Activated CD8-positive, alpha-beta memory T cell treated with anti-CD3 and anti-CD28 coated beads for 4 hours (primary cell): ENCODE measurements around the gene PPP2R5E.

Experiments used
- DNase-seq, 2 donors: peaks; one replicate each; pipeline ENCODE4 v3.0.0-alpha.2; 2020; ENCODE audit warnings: low read depth in 2 of 2

Gene PPP2R5E

DNA sequence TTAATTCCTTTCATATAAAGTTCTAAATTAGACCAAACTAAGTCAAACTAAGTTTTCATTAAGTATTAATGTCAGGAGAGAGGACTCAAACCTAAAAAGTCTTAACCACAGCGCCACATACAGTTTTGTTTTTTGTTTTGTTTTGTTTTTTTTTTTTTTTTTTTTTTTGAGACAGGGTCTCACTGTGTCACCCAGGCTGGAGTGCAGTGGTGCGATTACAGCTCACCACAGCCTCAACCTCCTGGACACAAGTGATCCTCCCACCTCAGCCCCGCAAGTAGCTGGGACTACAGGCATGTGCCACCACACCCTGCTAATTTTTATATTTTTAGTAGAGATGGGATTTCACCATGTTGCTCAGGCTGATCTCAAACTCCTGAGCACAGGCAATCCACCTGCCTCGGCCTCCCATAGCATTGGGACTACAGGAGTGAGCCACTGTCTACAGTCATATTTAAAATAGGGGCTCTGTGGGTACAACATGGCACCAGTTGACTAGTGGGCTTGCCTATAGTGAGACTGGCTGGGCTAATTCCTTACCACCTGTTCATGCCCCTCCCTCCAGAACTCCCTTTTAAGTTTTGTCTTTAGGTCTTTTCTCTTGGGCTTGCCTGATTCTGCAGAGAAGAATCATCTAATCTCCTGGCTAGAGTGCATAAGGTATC lies 110.2 kb downstream of the PPP2R5E start:
- DNase-seq = no peak

DNA sequence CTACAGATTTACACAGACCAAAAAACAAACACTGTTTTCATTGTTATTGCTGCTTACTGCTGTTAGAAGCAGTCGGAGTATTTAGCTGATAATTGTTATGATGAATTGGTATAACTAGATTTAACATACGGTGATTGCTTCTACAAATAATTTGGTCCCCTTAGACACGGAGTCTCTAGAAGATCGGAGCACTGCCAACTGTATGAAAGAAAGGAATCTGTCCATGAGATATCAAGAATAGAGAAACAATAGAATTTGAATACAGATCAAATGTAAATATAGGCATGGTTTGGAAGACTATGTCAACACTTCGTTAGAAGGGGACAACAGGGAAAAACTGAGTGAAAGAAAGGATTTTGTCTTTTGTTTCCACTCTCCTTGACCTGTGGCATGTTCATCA lies 110.9 kb downstream of the PPP2R5E start:
- no peak for DNase-seq

DNA sequence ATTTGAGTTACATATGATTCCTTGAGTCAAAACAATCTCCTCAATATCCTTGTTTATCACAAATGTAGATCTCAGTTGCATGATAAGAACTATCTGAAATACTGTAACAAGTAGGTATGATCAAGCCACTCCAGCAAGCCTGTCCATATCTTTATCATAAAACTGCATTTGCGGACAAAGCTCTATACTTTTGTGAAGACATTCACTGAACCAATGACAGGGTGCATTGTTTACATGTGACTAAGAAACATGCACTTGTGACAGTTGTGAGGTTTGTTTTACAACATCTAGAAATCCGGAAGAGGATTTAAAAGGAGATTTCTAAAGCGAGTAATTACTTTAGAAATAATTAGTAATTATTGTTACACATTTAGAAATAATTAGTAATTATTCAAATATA lies 111.7 kb downstream of the PPP2R5E start:
- no peak for DNase-seq

DNA sequence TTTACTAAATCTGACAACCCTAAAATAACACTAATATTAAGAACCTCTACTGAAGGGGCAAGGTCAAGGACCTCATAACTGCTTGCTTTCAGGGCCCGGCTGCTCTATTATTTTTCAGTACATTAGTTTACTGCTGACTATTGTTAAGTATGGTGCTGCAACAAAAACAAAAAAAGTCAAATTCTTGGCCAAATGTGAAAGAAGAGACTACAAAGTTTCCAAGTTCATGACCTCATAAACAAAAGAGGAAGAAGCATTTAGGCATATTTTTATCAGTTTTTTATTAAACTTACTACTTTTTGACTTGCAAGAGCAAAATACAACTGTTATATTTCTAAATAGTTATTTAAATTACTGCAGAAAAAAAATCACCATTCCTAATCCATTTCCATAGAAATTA lies 114.7 kb downstream of the PPP2R5E start:
- no peak for DNase-seq

- no peak for DNase-seq
Measured at GRCh38 chr14:63426838-63427352, 116.3 kb downstream of the PPP2R5E start.

DNA sequence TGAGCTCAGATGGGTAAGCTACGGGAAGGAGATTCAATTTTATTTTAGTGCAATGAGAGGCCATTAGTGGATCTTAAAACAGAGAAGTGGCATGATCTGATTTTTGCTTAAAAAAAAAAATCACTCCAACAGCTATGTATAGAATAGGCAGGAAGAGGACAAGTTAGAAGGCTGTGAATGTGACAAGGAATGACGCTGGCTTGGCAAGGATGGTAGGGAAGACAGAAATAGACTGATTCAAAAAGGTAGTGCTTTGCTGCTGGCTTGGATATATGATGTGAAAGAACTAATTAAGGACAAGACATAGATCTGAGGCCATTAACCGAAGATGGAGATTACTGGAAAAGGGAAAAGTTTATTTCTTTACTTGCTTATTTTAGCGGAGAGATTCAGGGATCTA lies 119.3 kb downstream of the PPP2R5E start:
- no peak for DNase-seq

DNA sequence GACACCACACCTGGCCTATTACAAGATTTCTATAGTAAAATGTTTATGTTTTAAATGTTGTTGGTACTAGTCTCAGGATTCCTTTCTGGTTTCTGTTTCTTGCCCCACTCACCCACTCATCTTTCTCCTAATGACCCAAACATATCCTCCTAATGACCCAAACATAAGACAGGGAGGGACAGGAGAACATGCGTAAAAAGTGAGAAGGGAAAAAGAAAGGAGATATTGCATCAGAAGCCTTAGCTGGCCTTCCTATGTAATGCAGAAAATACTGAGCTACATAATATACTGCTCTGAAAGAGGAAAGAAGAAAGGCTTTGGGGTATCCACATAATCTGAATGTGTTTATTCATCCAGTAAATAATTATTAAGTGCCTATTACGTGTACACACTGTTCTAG lies 119.8 kb downstream of the PPP2R5E start:
- no peak for DNase-seq

- DNase-seq = no peak
Measured at GRCh38 chr14:63421919-63422318, 121.3 kb downstream of the PPP2R5E start.

DNA sequence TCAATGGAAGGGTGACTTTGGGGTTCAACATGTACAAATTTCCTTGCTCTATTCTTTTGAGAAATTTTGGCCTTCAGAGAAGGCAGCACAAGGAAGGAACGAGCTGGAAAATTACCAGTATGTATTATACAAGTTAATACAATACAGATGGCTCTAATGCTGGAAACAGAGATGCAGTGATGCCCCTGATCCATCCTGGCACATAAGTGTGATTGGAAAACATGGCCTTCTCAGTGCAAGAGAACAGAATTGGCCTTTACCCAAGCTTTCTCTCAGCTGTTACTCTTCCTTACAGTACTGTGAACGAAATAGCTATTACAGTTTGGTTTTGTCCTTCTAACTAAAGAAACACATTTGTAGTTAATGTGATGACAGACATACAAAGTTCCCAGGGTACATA lies 122.0 kb downstream of the PPP2R5E start:
- no peak for DNase-seq

DNA sequence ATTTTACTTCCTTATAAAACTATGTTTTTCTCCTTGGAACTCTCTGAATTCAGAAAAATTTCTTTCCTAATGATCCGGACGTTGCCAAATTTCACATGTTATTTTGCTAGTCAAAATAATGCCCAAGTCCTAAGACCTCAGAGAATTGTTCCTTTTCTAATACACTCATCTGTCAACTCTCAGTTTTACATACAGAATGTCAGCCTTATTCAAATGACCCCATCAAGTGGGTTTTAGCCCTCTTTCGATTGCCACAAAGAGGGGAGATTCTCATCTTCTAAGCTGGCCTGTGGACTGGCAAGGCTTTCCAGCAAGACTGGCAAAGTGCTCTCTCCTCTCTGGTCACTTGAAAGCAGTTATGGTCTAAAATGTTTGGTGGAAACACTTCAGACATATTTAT lies 125.2 kb downstream of the PPP2R5E start:
- DNase-seq = no peak

GRCh38 chr14:63413009-63413408 lies 130.2 kb downstream of the PPP2R5E start:
- no peak for DNase-seq

GRCh38 chr14:63406333-63406732 lies 136.8 kb downstream of the PPP2R5E start:
- no peak for DNase-seq

- no peak for DNase-seq
Measured at GRCh38 chr14:63405715-63406114, 137.5 kb downstream of the PPP2R5E start.

DNA sequence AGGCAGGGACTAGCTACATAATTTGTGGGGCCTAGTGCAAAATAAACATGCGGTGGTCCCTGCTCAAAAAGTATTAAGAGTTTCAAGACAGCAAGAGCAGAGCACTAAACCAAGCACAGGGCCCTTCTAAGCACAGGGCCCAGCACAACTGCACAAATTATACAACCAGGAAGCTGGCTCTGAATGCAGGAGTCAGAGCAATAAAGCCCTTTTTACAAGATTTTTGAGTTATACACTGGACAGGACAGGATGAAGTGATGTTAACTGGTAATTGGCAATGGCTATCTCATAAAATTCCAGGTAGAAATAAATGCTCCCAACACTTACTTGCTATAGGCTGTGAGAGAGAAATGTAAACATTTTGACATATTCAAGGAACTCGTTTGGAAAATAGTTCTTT lies 138.3 kb downstream of the PPP2R5E start:
- no peak for DNase-seq

- no peak for DNase-seq
Measured at GRCh38 chr14:63401646-63402045, 141.5 kb downstream of the PPP2R5E start.

DNA sequence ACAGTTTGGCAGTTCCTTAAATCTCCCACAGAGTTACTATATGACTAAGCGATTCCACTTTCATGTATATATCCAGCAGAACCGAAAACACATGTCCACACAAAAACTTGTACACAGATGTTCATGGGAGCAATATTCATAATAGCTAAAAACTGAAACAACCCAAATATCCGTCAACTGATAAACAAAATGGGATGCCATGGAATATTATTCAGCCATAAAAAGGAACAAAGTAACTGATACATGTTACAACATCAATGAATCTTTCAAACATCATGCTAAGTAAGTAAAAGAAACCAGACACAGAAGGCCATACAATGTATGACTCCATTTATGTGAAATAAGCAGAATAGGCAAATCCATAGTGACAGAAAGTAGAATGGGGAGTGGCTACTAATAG lies 144.2 kb downstream of the PPP2R5E start:
- DNase-seq = no peak

DNA sequence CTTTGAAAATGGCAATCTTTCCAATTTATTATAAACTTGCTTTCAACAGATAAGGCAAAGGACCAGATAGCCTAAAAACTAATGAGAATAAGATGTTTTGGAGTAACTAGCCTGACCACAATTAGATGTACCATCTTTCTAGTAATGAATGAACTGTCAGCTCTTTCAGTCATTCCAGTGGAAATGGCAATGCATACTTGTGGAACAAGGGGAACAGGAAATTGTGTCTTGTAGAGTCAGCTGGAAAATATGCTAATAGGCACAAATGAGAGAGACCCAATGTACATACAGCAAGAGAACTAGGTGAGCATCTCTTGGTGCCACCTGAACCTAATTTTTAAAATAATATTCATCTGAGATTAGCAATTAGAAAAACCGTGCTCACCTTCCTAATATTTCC lies 148.3 kb downstream of the PPP2R5E start:
- DNase-seq = no peak

DNA sequence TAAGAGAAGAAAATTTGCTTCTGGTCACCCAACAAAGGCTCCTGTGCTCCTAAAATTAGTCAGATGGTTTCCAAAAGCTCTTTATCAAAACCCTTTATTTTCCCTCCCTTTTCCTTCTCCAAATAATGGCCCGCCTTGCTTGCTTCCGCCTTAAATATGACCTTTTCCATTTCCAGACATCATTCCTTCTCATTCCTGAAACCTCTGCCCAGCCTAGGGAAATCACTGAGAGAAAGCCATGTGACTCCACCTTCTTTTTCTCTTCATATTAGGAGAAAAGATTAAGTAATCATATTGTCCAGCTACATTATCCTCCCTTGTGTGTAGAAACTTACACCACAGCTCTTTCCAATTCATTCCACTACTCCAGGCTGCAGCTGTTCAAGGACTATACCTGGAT lies 148.7 kb downstream of the PPP2R5E start:
- DNase-seq = no peak

GRCh38 chr14:63393012-63393411 lies 150.2 kb downstream of the PPP2R5E start:
- DNase-seq = no peak

- DNase-seq = no peak
Measured at GRCh38 chr14:63392236-63392635, 150.9 kb downstream of the PPP2R5E start.

GRCh38 chr14:63388766-63389431 lies 154.3 kb downstream of the PPP2R5E start:
- peak; percentile 4 to 14 for DNase-seq

DNA sequence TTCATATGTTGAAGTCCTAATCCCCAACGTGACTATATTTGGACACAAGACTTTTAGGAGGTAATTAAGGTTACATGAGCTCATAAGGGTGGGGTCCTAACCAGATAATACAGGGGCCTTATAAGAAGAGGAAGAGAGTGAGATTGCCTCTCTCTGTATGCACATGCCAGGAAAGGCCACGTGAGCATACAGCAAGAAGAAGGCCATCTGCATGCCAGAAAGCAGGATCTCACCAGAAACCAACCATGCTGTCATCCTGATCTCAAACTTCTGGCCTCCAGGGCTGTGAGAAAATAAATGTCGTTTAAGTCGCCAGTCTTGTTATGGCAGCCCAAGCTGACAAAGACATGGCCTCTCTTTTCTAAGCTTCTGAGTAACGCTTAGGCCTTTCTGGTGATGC lies 155.5 kb downstream of the PPP2R5E start:
- no peak for DNase-seq

GRCh38 chr14:63383776-63384367 lies 159.3 kb downstream of the PPP2R5E start:
- DNase-seq = peak; percentile 2 to 5
